Smooth muscle cell (in vitro differentiated cells): Measurements from ENCODE around the gene TOGARAM1. TPM values are rescaled to one million over a fixed set of nuclear protein-coding genes. Genes with fewer than 3 reads are reported as not detected.

Experiments used
- DNase-seq: peaks from one replicate; lab custom pipeline; 2025; ENCODE audit not compliant: unreplicated experiment; lab: John Stamatoyannopoulos, UW
- H2AFZ ChIP-seq: fragments of 200-600 bp; sonication (generic); 2 replicates; pipeline ENCODE4 v1.6.0; 2016; ENCODE audit warnings: antibody characterized with exemption, low read depth, mild to moderate bottlenecking
- H3F3A ChIP-seq: fragments of 200-600 bp; sonication (generic); 2 replicates; pipeline ENCODE4 v1.6.0; 2017; ENCODE audit warnings: antibody characterized with exemption, low read depth
- H3K27ac ChIP-seq: fragments of 200-600 bp; sonication (generic); 2 replicates; pipeline ENCODE4 v1.5.1; 2016; ENCODE audit warnings: low read depth, mild to moderate bottlenecking
- H3K27me3 ChIP-seq: fragments of 200-600 bp; sonication (generic); 2 replicates; pipeline ENCODE4 v1.6.1; 2016; ENCODE audit warnings: low read depth, mild to moderate bottlenecking
- H3K36me3 ChIP-seq: fragments of 200-600 bp; sonication (generic); 2 replicates; pipeline ENCODE4 v1.5.1; 2016; ENCODE audit warnings: low read depth
- H3K4me1 ChIP-seq: fragments of 200-600 bp; sonication (generic); 2 replicates; pipeline ENCODE4 v1.5.1; 2016; ENCODE audit warnings: low read depth
- H3K4me2 ChIP-seq: fragments of 200-600 bp; sonication (generic); 2 replicates; pipeline ENCODE4 v1.6.0; 2016; ENCODE audit warnings: mild to moderate bottlenecking
- H3K4me3 ChIP-seq: fragments of 200-600 bp; sonication (generic); 2 replicates; pipeline ENCODE4 v1.5.1; 2016; ENCODE audit warnings: mild to moderate bottlenecking
- H3K79me2 ChIP-seq: fragments of 200-600 bp; sonication (generic); 2 replicates; pipeline ENCODE4 v1.6.0; 2016; ENCODE audit warnings: low read depth, mild to moderate bottlenecking
- H3K9ac ChIP-seq: fragments of 200-600 bp; sonication (generic); 2 replicates; pipeline ENCODE4 v1.6.0; 2016; ENCODE audit warnings: low read depth
- H3K9me3 ChIP-seq: fragments of 200-600 bp; sonication (generic); replicated peaks from 2 replicates; pipeline ENCODE4 v1.5.1; 2016; ENCODE audit warnings: low read depth
- H4K20me1 ChIP-seq: fragments of 200-600 bp; sonication (generic); 2 replicates; pipeline ENCODE4 v1.6.0; 2016; ENCODE audit warnings: low read depth
- CTCF ChIP-seq: fragments of 200-600 bp; sonication (generic); IDR thresholded peaks from 2 replicates; pipeline ENCODE4 v1.5.1; 2017; ENCODE audit warnings: borderline replicate concordance, mild to moderate bottlenecking, antibody characterized with exemption; ENCODE audit not compliant: insufficient read depth, poor library complexity, severe bottlenecking
- WGBS: methylation state at CpG from one replicate; pipeline ENCODE4 v1.1.7; 2016; ENCODE audit warnings: low lambda C conversion rate; 5-methylcytosine and 5-hydroxymethylcytosine counted together
- polyA plus RNA-seq: library from polyadenylated mRNA; unstranded; fragments of >200 nt; fragmentation: Nextera tagmentation; extraction: Ambion mirVana; gene quantifications from 2 replicates; pipeline ENCODE4 v1.2.1, GENCODE V29; 2016
- total RNA-seq: library from RNA; depleted of rRNA; stranded (reverse); fragments of >200 nt; gene quantifications from 2 replicates; pipeline ENCODE4 v1.2.3, GENCODE V29; 2014

Gene TOGARAM1
- total and polyA plus RNA-seq, 2 experiments from 2014 or later: 9.8 to 22.8 TPM

GRCh38 chr14:44956866-44957265, 5.1 kb upstream of the TOGARAM1 start:
- Histone ChIP-seq H3K4me3 (no peak overlapping the region), H3K27me3 (no peaks in the 10 kb centered on the region), H3K4me2 (no peak overlapping the region), H3K79me2 (peaks cover 90% of the 10 kb centered on the region), H2AFZ (no peak overlapping the region), H3K9me3 (no peaks in the 10 kb centered on the region), H3K4me1 (peaks cover 11% of the 10 kb centered on the region), H3F3A (peaks cover 4% of the 10 kb centered on the region), H3K27ac (no peak overlapping the region), H4K20me1 (peaks cover 74% of the 10 kb centered on the region), H3K36me3 (peaks cover 5% of the 10 kb centered on the region), H3K9ac (no peak overlapping the region)
- TF ChIP-seq CTCF: no peak
- WGBS: 100% methylated on average over 3 of the region's 3 CpGs
- no peak for DNase-seq

GRCh38 chr14:44959538-44959937, 2.5 kb upstream of the TOGARAM1 start:
- peak overlapping the region; percentile 97 for H3K4me2 ChIP-seq
- H3K27ac ChIP-seq: no peak overlapping the region

GRCh38 chr14:44960146-44960545, 1.8 kb upstream of the TOGARAM1 start:
- WGBS: 49% methylated on average over 2 of the region's 2 CpGs

More at GRCh38 chr14:44959538-44959937, 2.5 kb upstream of the TOGARAM1 start:
- Histone ChIP-seq H3K4me3 (peak overlapping the region; percentile 79), H2AFZ (no peak overlapping the region), H3K4me1 (peaks cover 25% of the 10 kb centered on the region), H3K27me3 (no peaks in the 10 kb centered on the region), H3F3A (peaks cover 4% of the 10 kb centered on the region), H4K20me1 (peaks cover 72% of the 10 kb centered on the region), H3K9ac (no peak overlapping the region), H3K36me3 (no peaks in the 10 kb centered on the region), H3K9me3 (no peaks in the 10 kb centered on the region), H3K79me2 (peaks cover 84% of the 10 kb centered on the region)
- WGBS: 92% methylated on average over 3 of the region's 3 CpGs
- DNase-seq: no peak
- TF ChIP-seq CTCF: no peak

More at GRCh38 chr14:44960146-44960545, 1.8 kb upstream of the TOGARAM1 start:
- Histone ChIP-seq H3K4me1 (peaks cover 29% of the 10 kb centered on the region), H2AFZ (no peak overlapping the region), H3K4me3 (peak overlapping the region; percentile 79), H3K9me3 (no peaks in the 10 kb centered on the region), H3K79me2 (peaks cover 84% of the 10 kb centered on the region), H3F3A (peaks cover 4% of the 10 kb centered on the region), H3K4me2 (peak overlapping the region; percentile 97), H3K27me3 (no peaks in the 10 kb centered on the region), H3K36me3 (no peaks in the 10 kb centered on the region), H4K20me1 (peaks cover 74% of the 10 kb centered on the region), H3K27ac (peak overlapping the region; percentile 80), H3K9ac (peak overlapping the region; percentile 68)
- DNase-seq: no peak
- TF ChIP-seq CTCF: no peak
